Activated CD4-positive, alpha-beta T cell treated with anti-CD3 and anti-CD28 coated beads for 36 hours (primary cell): Measurements from ENCODE around the gene TIRAP. TPM values are rescaled to one million over a fixed set of nuclear protein-coding genes. Genes with fewer than 3 reads are reported as not detected.

Source experiments
- ATAC-seq: fragments of 200-7000 bp; cut with Tn5 transposase; one replicate; pipeline ENCODE4 v1.10.0; 2021; ENCODE audit warnings: mild to moderate bottlenecking, moderate library complexity
- CTCF ChIA-PET: fragments of 350-600 bp; sonication (Branson Sonifier 250); formaldehyde crosslinking; loops from one replicate; lab custom pipeline; 2021; ENCODE audit warnings: antibody characterized with exemption; lab: Charles Lee
- POLR2A ChIA-PET: fragments of 350-600 bp; sonication (Branson Sonifier 250); formaldehyde crosslinking; loops from one replicate; lab custom pipeline; 2021; ENCODE audit warnings: antibody characterized with exemption, inconsistent platforms; lab: Charles Lee
- DNase-seq: peaks from one replicate; pipeline ENCODE4 v3.0.0-alpha.2; 2020
- H3K27ac Mint-ChIP-seq: one replicate; pipeline ENCODE4 v1.8.0; 2021; ENCODE audit warnings: mixed read lengths
- H3K27me3 Mint-ChIP-seq: one replicate; pipeline ENCODE4 v1.8.0; 2021; ENCODE audit warnings: mixed read lengths
- H3K36me3 Mint-ChIP-seq: one replicate; pipeline ENCODE4 v1.8.0; 2021; ENCODE audit warnings: low read depth, mixed read lengths
- H3K4me1 Mint-ChIP-seq: one replicate; pipeline ENCODE4 v1.8.0; 2021; ENCODE audit warnings: mixed read lengths
- H3K4me3 Mint-ChIP-seq: one replicate; pipeline ENCODE4 v1.8.0; 2021; ENCODE audit warnings: mild to moderate bottlenecking, moderate library complexity, mixed read lengths
- H3K9me3 Mint-ChIP-seq: one replicate; pipeline ENCODE4 v1.8.0; 2021; ENCODE audit warnings: low read depth, mixed read lengths
- intact Hi-C, 2 experiments: fragments of 100-400 bp; cut with DNase I in 1 of 2; cut with micrococcal nuclease in 1 of 2; formaldehyde crosslinking; loops; one replicate each; pipeline versions ENCODE4 v1.14.2 to v1.15.1; 2022 to 2024; cut with DNase I, micrococcal nuclease
- total RNA-seq, 2 experiments: library from RNA; stranded (reverse); gene quantifications; one replicate each; pipeline ENCODE4 v1.2.3, GENCODE V29; 2021

Gene TIRAP
- total RNA-seq, 2 experiments from 2014 or later = 5.3 to 7.5 TPM

DNA sequence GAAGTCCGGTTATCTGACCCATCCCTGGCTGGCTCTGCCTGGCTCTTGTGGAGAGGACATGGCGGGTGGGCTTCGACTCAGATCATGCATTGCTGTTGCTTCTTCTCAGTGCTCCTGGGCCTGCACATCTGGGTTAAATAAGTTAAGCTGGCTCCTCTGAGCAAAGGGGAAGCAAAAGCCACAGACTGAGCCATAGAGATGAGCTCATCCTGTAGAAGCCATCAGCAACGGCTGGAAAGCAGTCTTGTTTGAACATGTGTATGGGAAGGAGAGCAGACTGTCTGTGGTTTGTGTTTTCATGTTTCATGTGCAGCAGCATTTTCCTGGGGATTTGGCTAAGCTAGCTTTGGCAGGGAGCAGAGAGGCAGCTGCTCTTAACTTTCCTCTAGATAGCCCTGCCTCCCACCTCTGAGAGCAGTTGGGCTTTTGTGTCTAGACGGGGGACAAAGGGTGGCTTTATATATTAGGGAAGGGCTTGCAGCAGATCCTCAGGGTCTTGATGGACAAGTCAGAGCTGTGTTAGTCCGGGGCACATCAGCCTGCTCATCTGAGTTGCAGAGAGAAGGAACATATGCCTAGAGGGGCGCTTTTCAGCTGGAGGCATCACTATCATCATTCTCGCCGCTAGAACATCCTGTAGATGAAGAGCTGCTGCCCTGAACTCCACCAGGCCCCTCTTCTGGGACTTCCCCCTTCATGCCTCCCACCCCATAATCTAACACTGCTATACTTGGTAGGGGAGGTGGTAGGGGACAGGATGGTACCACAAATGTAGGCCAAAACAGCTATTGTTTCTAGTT, 35.9 kb downstream of the TIRAP start:
- H3K27me3 Mint-ChIP-seq = no peaks in the 10 kb centered on the region
- peak overlapping the region; percentile 77 for H3K27ac Mint-ChIP-seq
- intact Hi-C loops = loop anchor here in 1 of 2 experiments (10.0 kb wide), 1 partner anchor 96 kb away; no protein-coding TSS in a partner anchor
- POLR2A ChIA-PET = interaction anchor here (1.0 to 1.1 kb wide), 2 partner anchors 35 to 162 kb away, joined by 4 read pairs; no protein-coding TSS in a partner anchor
- H3K36me3 Mint-ChIP-seq = peaks cover 22% of the 10 kb centered on the region
- H3K4me3 Mint-ChIP-seq = peak overlapping the region; percentile 9
- CTCF ChIA-PET = interaction anchor here (0.7 to 1.8 kb wide), 7 partner anchors 8 to 123 kb away, joined by 3 to 9 read pairs (median 3); partner anchors contain the start of gene DCPS
- ATAC-seq (peak; percentile 84), DNase-seq (peak; percentile 57)
- H3K4me1 Mint-ChIP-seq = peaks cover 33% of the 10 kb centered on the region
- H3K9me3 Mint-ChIP-seq = no peaks in the 10 kb centered on the region

DNA sequence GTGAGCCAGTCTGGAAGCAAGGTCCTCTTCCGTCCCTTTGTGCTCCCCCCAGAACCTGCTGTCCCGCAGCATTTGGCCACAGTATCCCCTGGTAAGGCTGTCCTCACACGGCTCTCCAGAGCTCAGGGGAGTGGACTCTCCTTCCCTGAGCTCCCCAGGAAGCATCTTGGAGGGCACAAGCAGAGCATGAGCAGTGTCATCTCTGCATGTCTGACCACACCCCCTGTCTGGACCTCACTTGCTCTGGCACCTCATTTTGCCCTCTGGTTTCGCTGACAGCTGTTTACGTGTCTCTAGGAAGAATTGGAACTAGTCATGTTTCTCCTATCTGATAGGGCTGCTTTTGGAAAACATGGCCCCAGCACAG, 36.5 kb downstream of the TIRAP start:
- no peak for ATAC-seq
- Mint-ChIP-seq H3K4me1 (peaks cover 33% of the 10 kb centered on the region), H3K9me3 (no peaks in the 10 kb centered on the region), H3K27ac (peak overlapping the region; percentile 33), H3K36me3 (peaks cover 17% of the 10 kb centered on the region), H3K27me3 (no peaks in the 10 kb centered on the region), H3K4me3 (no peak overlapping the region)
- ChIA-PET CTCF (interaction anchor here (0.6 to 1.8 kb wide), 6 partner anchors 9 to 162 kb away, joined by 3 to 9 read pairs (median 3); partner anchors contain the start of gene DCPS), POLR2A (no interaction called here)
- intact Hi-C loops = loop anchor here in 1 of 2 experiments (10.0 kb wide), 1 partner anchor 95 kb away; no protein-coding TSS in a partner anchor
- no peak for DNase-seq

DNA sequence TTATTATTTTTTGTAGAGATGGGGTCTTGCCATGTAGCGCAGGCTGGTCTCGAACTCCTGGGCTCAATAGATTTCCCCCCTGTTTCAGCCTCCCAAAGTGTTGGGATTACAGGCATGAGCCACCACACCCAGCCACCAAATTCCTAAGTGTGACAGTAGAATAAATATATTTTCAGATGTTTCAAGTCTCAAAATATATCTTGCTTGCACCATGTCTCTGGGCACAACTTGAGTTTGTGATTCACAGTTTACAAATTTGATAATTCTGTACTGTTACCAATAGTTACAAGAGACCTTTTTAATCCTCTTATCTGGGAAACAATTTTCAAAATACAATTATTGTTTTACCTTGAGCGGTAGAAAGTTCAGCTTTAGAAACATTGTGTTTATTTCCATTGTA, 40.1 kb downstream of the TIRAP start:
- CTCF ChIA-PET = no interaction called here
- H3K4me3 Mint-ChIP-seq = no peak overlapping the region

DNA sequence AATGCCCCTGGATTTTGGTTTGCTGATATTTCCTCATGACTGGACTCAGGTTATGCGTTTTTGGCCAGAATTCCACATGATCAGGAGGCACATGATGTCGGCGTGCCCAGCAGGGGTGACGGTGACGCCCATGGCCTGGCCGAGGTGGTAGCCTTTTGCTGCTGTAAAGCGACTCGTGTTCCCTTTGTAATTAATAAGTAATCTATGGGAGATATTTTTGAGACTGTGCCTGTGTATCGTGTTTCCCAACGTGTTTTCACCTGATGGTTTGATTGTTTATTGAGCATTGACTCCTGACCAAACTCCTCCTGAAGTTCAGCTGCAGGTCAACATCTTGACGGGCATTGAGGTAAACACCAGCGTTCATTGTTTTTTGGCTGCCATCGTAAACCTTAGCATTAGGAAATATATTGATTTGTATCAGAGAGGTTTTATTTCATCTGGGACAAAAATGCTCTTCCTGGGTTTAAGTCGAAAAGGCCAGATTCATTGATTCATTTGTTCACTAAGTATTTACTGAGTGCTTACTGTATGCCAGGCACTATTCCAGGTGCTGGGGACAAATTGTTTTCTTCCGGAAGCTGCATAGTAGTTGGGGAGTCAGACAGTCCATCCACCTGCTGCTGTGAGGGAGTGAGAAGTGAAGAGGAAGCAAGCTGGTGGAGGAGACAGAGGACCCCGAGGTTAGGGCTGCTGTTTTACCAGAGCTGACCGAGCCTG, 44.5 kb downstream of the TIRAP start:
- ChIA-PET CTCF (no interaction called here), POLR2A (no interaction called here)
- no peak for DNase-seq
- Mint-ChIP-seq H3K4me1 (peaks cover 5% of the 10 kb centered on the region), H3K4me3 (no peak overlapping the region), H3K27me3 (no peaks in the 10 kb centered on the region), H3K36me3 (peaks cover 4% of the 10 kb centered on the region), H3K9me3 (no peaks in the 10 kb centered on the region), H3K27ac (no peak overlapping the region)
- no peak for ATAC-seq
- intact Hi-C loops = no loop called here

More for the DNA sequence above, 40.1 kb downstream of the TIRAP start:
- Mint-ChIP-seq H3K9me3 (no peaks in the 10 kb centered on the region), H3K27ac (no peak overlapping the region), H3K4me1 (peaks cover 19% of the 10 kb centered on the region), H3K36me3 (peaks cover 5% of the 10 kb centered on the region), H3K27me3 (no peaks in the 10 kb centered on the region)
- ATAC-seq = no peak
- no peak for DNase-seq
- intact Hi-C loops = no loop called here
- POLR2A ChIA-PET = no interaction called here

DNA sequence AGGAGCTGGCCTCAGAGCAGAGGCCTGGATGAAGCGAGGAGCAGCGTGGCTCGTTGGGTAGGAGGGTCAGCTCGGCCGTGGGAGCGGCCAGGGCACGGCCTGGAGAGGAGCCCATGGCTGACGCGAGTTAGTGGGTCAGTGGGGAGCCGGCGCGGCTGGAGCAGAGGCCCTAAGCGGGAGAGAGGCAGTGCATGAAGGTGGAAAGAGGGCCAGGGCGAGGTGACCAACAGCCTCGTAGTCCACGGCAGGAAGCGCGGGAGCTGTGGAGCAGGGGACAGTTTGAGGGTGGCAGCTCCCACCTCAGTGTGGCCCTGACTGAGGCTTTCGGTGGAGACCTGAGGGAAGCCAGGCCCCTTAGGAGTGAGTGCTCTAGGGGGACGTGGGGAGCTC, 45.1 kb downstream of the TIRAP start:
- Mint-ChIP-seq H3K4me3 (no peak overlapping the region), H3K4me1 (peaks cover 8% of the 10 kb centered on the region), H3K9me3 (no peaks in the 10 kb centered on the region), H3K36me3 (peaks cover 4% of the 10 kb centered on the region), H3K27me3 (no peaks in the 10 kb centered on the region), H3K27ac (no peak overlapping the region)
- intact Hi-C loops = no loop called here
- ChIA-PET POLR2A (no interaction called here), CTCF (no interaction called here)
- DNase-seq (no peak), ATAC-seq (no peak)

DNA sequence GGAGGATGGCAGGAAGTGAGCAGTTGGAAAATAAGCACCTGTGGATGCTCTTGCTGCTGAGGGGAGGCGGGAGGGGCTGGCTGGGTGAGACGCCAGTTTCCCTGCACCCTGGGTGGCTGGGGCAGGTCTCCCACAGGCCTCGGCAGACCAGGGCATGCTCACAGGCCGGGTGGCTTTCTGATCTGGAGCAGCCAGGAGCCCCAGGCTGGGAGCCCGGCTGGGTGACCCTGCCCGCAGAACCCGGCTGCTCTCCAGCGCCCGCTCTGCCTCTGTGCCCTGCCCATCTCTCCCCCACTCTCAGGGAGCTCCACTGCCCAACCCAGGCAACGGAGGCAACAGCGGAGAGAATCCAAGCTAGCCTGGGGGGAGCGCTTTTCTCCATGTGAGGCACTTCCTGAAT, 45.6 kb downstream of the TIRAP start:
- CTCF ChIA-PET = interaction anchor here (0.6 kb wide), 1 partner anchor 18 kb away, joined by 3 read pairs; no protein-coding TSS in a partner anchor
- no peak for ATAC-seq
- H3K27ac Mint-ChIP-seq = no peak overlapping the region

DNA sequence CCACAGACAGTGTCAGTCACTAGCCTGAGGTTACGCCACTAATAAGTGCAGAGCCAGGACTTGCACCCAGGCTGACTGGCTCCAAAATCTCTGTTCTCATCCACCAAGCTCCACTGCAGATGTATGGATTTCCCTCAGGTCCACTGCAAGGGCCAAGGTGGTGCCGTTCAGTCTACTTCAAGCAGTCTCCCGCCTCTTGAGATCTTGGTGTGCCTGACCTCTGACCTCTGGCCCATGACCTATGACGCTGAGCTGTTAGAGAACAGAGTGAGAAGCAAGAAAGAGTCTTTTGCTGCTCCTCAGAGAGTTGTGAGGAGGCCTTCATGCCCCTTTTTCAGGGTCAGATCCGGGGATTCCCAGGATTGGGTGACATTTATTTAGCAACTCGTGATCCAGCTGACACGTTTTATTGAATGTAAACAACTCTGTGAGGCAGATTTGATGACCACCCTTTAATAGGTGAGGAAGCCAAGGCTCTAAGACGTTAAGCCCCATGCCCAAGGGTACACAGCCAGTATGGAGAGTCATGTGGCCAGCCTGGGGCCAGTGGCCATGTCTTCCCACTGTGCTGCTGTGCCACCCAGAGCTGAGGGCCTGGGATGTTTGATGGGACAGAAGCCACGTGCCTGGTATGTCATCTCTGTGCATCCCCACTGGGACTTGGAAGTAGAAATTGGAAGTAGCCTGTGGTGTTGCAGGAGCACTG, 46.2 kb downstream of the TIRAP start:
- no peaks in the 10 kb centered on the region for H3K9me3 Mint-ChIP-seq
- H3K27ac Mint-ChIP-seq = no peak overlapping the region
- CTCF ChIA-PET = interaction anchor here (0.6 to 1.2 kb wide), 2 partner anchors 18 to 21 kb away, joined by 3 to 4 read pairs; no protein-coding TSS in a partner anchor
- peaks cover 8% of the 10 kb centered on the region for H3K4me1 Mint-ChIP-seq
- DNase-seq (no peak), ATAC-seq (no peak)
- intact Hi-C loops = no loop called here
- POLR2A ChIA-PET = no interaction called here
- no peak overlapping the region for H3K4me3 Mint-ChIP-seq
- H3K27me3 Mint-ChIP-seq = no peaks in the 10 kb centered on the region
- peaks cover 12% of the 10 kb centered on the region for H3K36me3 Mint-ChIP-seq

More for the DNA sequence above, 45.6 kb downstream of the TIRAP start:
- POLR2A ChIA-PET = no interaction called here
- H3K36me3 Mint-ChIP-seq = peaks cover 8% of the 10 kb centered on the region
- no peak overlapping the region for H3K4me3 Mint-ChIP-seq
- H3K27me3 Mint-ChIP-seq = no peaks in the 10 kb centered on the region
- DNase-seq = no peak
- intact Hi-C loops = no loop called here
- no peaks in the 10 kb centered on the region for H3K9me3 Mint-ChIP-seq
- peaks cover 8% of the 10 kb centered on the region for H3K4me1 Mint-ChIP-seq

DNA sequence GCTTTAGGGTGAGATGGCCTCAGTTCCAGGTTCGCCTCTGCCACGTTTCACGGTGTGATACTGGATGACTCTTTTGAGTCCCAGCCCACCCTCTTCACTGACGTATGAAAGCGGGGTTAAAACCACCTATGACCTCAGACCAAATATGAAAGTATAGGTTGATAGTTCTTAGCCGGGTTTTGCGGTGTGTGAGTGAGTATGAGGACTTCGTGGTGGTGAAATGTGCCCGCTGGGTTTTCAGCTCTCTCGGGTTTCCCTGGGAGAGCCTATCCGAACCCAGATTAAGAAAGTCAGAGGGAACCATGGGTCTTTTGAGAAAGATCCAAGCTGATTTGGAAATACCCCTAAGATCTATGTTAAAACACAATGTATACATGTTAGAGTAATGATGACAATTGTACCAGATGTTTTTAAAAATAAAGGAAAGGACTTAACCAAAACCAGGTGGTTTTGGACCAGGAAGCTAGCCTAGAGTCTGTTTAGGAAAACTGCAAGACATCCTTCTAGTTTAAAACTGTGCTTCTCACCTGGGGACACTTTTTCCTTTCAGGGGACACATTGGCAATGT, 46.8 kb downstream of the TIRAP start:
- POLR2A ChIA-PET = no interaction called here
- intact Hi-C loops = no loop called here

DNA sequence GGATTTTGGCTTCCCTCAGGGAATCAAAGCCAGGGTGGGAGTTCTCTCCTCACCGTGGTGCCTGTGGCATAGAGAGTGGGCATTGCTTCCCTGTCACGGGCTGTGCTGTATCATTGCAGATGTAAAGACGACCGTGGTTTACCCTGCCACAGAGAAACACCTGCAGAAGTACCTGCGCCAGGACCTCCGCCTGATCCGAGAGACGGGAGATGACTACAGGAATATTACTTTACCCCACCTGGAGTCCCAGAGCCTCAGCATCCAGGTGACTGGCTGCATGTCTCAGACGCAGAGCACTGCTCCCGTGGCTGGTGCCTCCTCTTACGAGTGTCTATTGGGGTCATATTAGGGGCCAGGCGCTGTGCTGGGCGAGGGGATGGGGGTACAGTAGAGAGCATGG, 48.4 kb downstream of the TIRAP start:
- no peak overlapping the region for H3K4me3 Mint-ChIP-seq
- no peaks in the 10 kb centered on the region for H3K9me3 Mint-ChIP-seq
- peaks cover 13% of the 10 kb centered on the region for H3K4me1 Mint-ChIP-seq
- no peak overlapping the region for H3K27ac Mint-ChIP-seq
- ATAC-seq (no peak), DNase-seq (no peak)
- ChIA-PET CTCF (no interaction called here), POLR2A (no interaction called here)
- intact Hi-C loops = no loop called here
- no peaks in the 10 kb centered on the region for H3K27me3 Mint-ChIP-seq
- peaks cover 19% of the 10 kb centered on the region for H3K36me3 Mint-ChIP-seq

More for the DNA sequence above, 46.8 kb downstream of the TIRAP start:
- CTCF ChIA-PET = interaction anchor here (0.6 to 1.2 kb wide), 2 partner anchors 21 to 773 kb away, joined by 3 to 4 read pairs; no protein-coding TSS in a partner anchor
- no peaks in the 10 kb centered on the region for H3K9me3 Mint-ChIP-seq
- H3K4me3 Mint-ChIP-seq = no peak overlapping the region
- DNase-seq = peak; percentile 23
- H3K36me3 Mint-ChIP-seq = peaks cover 14% of the 10 kb centered on the region
- H3K27me3 Mint-ChIP-seq = no peaks in the 10 kb centered on the region
- peak; percentile 31 for ATAC-seq
- no peak overlapping the region for H3K27ac Mint-ChIP-seq
- peaks cover 8% of the 10 kb centered on the region for H3K4me1 Mint-ChIP-seq

DNA sequence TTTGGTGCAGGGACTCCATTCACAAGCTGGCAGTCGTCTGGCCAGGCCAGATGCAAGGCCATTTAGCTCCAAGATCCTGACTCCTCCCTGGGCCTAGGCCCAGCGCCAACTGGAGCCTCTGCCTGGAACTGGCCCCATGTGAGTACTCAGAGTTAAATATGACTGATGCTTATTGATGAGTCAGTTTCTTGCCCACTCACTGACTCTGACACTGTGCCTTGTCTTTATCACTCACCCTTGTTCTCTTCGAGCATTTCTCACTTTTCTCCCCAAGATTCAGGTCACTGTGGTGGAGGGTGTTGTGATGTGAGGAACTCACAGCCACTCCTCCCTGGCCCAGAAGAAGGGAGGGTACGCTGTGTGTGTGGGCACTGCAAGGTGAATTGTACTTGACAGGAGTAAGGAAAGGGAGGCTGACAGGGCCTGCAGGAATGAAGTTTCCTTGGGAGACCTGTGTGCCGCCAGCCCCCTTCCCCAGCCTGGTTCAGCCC, 49.4 kb downstream of the TIRAP start:
- POLR2A ChIA-PET = no interaction called here
- DNase-seq = peak; percentile 57
- H3K36me3 Mint-ChIP-seq = peaks cover 20% of the 10 kb centered on the region

More for the DNA sequence above, 49.4 kb downstream of the TIRAP start:
- CTCF ChIA-PET = no interaction called here
- ATAC-seq = peak; percentile 92
- Mint-ChIP-seq H3K4me1 (peaks cover 13% of the 10 kb centered on the region), H3K9me3 (no peaks in the 10 kb centered on the region), H3K27me3 (no peaks in the 10 kb centered on the region), H3K4me3 (no peak overlapping the region), H3K27ac (no peak overlapping the region)
- intact Hi-C loops = loop anchor here in 1 of 2 experiments (1.0 kb wide), 1 partner anchor 28 kb away; the partner anchor contains the start of gene DCPS
